ENCODE measurements around the gene SH3RF1. TPM values are rescaled to one million over a fixed set of nuclear protein-coding genes. Genes with fewer than 3 reads are reported as not detected.

Gene SH3RF1
- total RNA-seq, 1 donor from 2014 or later: 33.8 TPM

GRCh38 chr4:169228076-169228475 is 42.7 kb downstream of the SH3RF1 start:
- H3K36me3 ChIP-seq: no peaks in the 10 kb centered on the region
- H3K4me3 ChIP-seq: no peak overlapping the region
- TF ChIP-seq, protein P1, sequence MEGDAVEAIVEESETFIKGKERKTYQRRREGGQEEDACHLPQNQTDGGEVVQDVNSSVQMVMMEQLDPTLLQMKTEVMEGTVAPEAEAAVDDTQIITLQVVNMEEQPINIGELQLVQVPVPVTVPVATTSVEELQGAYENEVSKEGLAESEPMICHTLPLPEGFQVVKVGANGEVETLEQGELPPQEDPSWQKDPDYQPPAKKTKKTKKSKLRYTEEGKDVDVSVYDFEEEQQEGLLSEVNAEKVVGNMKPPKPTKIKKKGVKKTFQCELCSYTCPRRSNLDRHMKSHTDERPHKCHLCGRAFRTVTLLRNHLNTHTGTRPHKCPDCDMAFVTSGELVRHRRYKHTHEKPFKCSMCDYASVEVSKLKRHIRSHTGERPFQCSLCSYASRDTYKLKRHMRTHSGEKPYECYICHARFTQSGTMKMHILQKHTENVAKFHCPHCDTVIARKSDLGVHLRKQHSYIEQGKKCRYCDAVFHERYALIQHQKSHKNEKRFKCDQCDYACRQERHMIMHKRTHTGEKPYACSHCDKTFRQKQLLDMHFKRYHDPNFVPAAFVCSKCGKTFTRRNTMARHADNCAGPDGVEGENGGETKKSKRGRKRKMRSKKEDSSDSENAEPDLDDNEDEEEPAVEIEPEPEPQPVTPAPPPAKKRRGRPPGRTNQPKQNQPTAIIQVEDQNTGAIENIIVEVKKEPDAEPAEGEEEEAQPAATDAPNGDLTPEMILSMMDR (IDR thresholded peaks at IDR 0.05): no peak
- H3K27ac ChIP-seq: no peak overlapping the region
- H3K27me3 ChIP-seq: no peaks in the 10 kb centered on the region
- H3K4me1 ChIP-seq: peaks cover 11% of the 10 kb centered on the region
- DNase-seq (no peak), ATAC-seq (no peak)
- intact Hi-C loops (cut with DNase I): no loop called here
- no peaks in the 10 kb centered on the region for H3K9me3 ChIP-seq

GRCh38 chr4:169226565-169226964 is 44.2 kb downstream of the SH3RF1 start:
- ATAC-seq: no peak
- TF ChIP-seq, protein P1 (IDR thresholded peaks at IDR 0.05): no peak
- no peaks in the 10 kb centered on the region for H3K36me3 ChIP-seq
- H3K4me3 ChIP-seq: no peak overlapping the region
- intact Hi-C loops (cut with DNase I): no loop called here
- H3K9me3 ChIP-seq: no peaks in the 10 kb centered on the region
- peaks cover 11% of the 10 kb centered on the region for H3K4me1 ChIP-seq
- no peaks in the 10 kb centered on the region for H3K27me3 ChIP-seq
- no peak for DNase-seq
- no peak overlapping the region for H3K27ac ChIP-seq

GRCh38 chr4:169225812-169226211 is 44.9 kb downstream of the SH3RF1 start:
- H3K27ac ChIP-seq: no peak overlapping the region
- DNase-seq: no peak
- TF ChIP-seq, protein P1 (IDR thresholded peaks at IDR 0.05): no peak
- peaks cover 11% of the 10 kb centered on the region for H3K4me1 ChIP-seq
- no peaks in the 10 kb centered on the region for H3K36me3 ChIP-seq
- no peak overlapping the region for H3K4me3 ChIP-seq
- intact Hi-C loops (cut with DNase I): no loop called here
- no peaks in the 10 kb centered on the region for H3K9me3 ChIP-seq
- no peak for ATAC-seq
- no peaks in the 10 kb centered on the region for H3K27me3 ChIP-seq

DNA sequence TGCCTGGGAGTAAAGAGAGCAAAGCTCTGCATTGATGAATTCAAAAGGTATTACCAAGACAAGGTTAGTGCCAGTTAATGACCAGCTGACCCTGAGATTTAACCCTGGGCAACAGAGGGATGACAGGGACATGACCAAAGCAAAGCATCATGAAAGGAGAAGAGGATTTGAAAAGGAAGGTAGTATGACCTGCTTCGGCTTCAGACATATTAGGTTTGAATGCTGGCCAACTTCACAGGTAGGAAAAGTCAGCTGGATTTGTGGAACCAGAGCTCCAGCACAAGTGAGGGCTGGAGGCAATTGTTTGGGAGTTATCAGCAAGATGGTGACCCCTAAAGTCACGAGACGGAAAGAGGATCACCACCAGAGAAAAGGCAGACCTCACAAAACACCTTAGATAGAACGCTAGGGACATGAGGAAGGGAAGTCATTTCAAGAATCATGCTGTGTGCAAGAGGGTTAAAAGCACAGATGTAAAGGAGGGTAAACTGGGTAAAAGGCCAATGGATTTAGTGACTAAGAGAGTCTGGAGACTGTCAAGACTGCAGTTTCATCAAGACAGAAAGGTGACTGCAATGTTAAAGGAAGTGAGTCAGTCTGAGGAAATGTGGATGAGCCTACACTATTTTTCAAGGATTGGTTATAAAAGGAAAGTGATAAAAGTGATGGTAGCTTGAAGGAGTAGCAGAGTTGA is 45.6 kb downstream of the SH3RF1 start:
- H3K27me3 ChIP-seq: no peaks in the 10 kb centered on the region
- H3K27ac ChIP-seq: no peak overlapping the region
- intact Hi-C loops (cut with DNase I): no loop called here
- no peak overlapping the region for H3K4me3 ChIP-seq
- H3K36me3 ChIP-seq: no peaks in the 10 kb centered on the region
- DNase-seq (no peak), ATAC-seq (peak; percentile 54)
- peaks cover 13% of the 10 kb centered on the region for H3K4me1 ChIP-seq
- H3K9me3 ChIP-seq: no peaks in the 10 kb centered on the region
- TF ChIP-seq, protein P1 (IDR thresholded peaks at IDR 0.05): no peak

- ATAC-seq (peak; percentile 24), DNase-seq (no peak)
- TF ChIP-seq, protein P1 (IDR thresholded peaks at IDR 0.05): no peak
- H3K36me3 ChIP-seq: no peaks in the 10 kb centered on the region
- H3K4me3 ChIP-seq: no peak overlapping the region
- no peaks in the 10 kb centered on the region for H3K27me3 ChIP-seq
- no peak overlapping the region for H3K27ac ChIP-seq
- intact Hi-C loops (cut with DNase I): no loop called here
- H3K4me1 ChIP-seq: peaks cover 25% of the 10 kb centered on the region
- no peaks in the 10 kb centered on the region for H3K9me3 ChIP-seq
Observed at GRCh38 chr4:169222761-169223160, 48.0 kb downstream of the SH3RF1 start.

GRCh38 chr4:169221662-169222061 is 49.1 kb downstream of the SH3RF1 start:
- intact Hi-C loops (cut with DNase I): no loop called here
- Histone ChIP-seq H3K9me3 (no peaks in the 10 kb centered on the region), H3K36me3 (no peaks in the 10 kb centered on the region), H3K27ac (no peak overlapping the region), H3K4me3 (no peak overlapping the region), H3K4me1 (peaks cover 25% of the 10 kb centered on the region), H3K27me3 (no peaks in the 10 kb centered on the region)
- TF ChIP-seq, protein P1 (IDR thresholded peaks at IDR 0.05): no peak
- ATAC-seq: no peak
- DNase-seq: no peak

All from upper lobe of right lung (tissue), 1 donor.